Neuron (in vitro differentiated cells): ENCODE results near the gene ATP10A.

Source experiments
- H2AFZ ChIP-seq: one replicate; pipeline ENCODE4 v1.6.1; 2013; ENCODE audit warnings: low read depth, mild to moderate bottlenecking, inconsistent platforms, low read length, moderate library complexity
- H3K27me3 ChIP-seq: one replicate; pipeline ENCODE4 v1.6.1; 2013; ENCODE audit warnings: low read length; ENCODE audit not compliant: insufficient read depth
- H3K36me3 ChIP-seq: one replicate; pipeline ENCODE4 v1.6.1; 2013; ENCODE audit warnings: low read length; ENCODE audit not compliant: insufficient read depth
- H3K4me1 ChIP-seq: one replicate; pipeline ENCODE4 v1.6.1; 2013; ENCODE audit warnings: low read length; ENCODE audit not compliant: insufficient read depth
- H3K4me3 ChIP-seq: 2 replicates; pipeline ENCODE4 v1.5.1; 2013; ENCODE audit warnings: mild to moderate bottlenecking, low read length, moderate library complexity
- H3K9me3 ChIP-seq: one replicate; pipeline ENCODE4 v1.6.1; 2013; ENCODE audit warnings: low read length

Gene ATP10A

GRCh38 chr15:25786040-25786439 lies 77.1 kb downstream of the ATP10A start:
- Histone ChIP-seq H2AFZ (no peak overlapping the region), H3K9me3 (no peaks in the 10 kb centered on the region), H3K4me1 (peaks cover 10% of the 10 kb centered on the region), H3K4me3 (no peak overlapping the region), H3K27me3 (no peaks in the 10 kb centered on the region), H3K36me3 (no peaks in the 10 kb centered on the region)

- no peak overlapping the region for H3K4me3 ChIP-seq
- no peaks in the 10 kb centered on the region for H3K9me3 ChIP-seq
- no peak overlapping the region for H2AFZ ChIP-seq
- peaks cover 9% of the 10 kb centered on the region for H3K4me1 ChIP-seq
- no peaks in the 10 kb centered on the region for H3K27me3 ChIP-seq
- H3K36me3 ChIP-seq, result no peaks in the 10 kb centered on the region
These were observed 77.5 kb downstream of the ATP10A start for GRCh38 chr15:25785641-25786025.

GRCh38 chr15:25784876-25785640 lies 78.1 kb downstream of the ATP10A start:
- H3K27me3 ChIP-seq, result no peaks in the 10 kb centered on the region
- no peak overlapping the region for H2AFZ ChIP-seq
- no peaks in the 10 kb centered on the region for H3K36me3 ChIP-seq
- no peak overlapping the region for H3K4me3 ChIP-seq
- H3K4me1 ChIP-seq, result peaks cover 3% of the 10 kb centered on the region
- no peaks in the 10 kb centered on the region for H3K9me3 ChIP-seq

GRCh38 chr15:25783607-25784540 lies 79.3 kb downstream of the ATP10A start:
- Histone ChIP-seq H3K4me1 (no peaks in the 10 kb centered on the region), H3K9me3 (no peaks in the 10 kb centered on the region), H3K4me3 (no peak overlapping the region), H3K36me3 (no peaks in the 10 kb centered on the region), H3K27me3 (no peaks in the 10 kb centered on the region), H2AFZ (no peak overlapping the region)

- H3K4me1 ChIP-seq, result no peaks in the 10 kb centered on the region
- H3K9me3 ChIP-seq, result no peaks in the 10 kb centered on the region
- H3K36me3 ChIP-seq, result no peaks in the 10 kb centered on the region
- no peak overlapping the region for H2AFZ ChIP-seq
- H3K27me3 ChIP-seq, result no peaks in the 10 kb centered on the region
- no peak overlapping the region for H3K4me3 ChIP-seq
These were observed 80.0 kb downstream of the ATP10A start for GRCh38 chr15:25783134-25783533.

GRCh38 chr15:25780479-25781255 lies 82.5 kb downstream of the ATP10A start:
- H3K9me3 ChIP-seq, result no peaks in the 10 kb centered on the region
- no peaks in the 10 kb centered on the region for H3K4me1 ChIP-seq
- no peak overlapping the region for H2AFZ ChIP-seq
- no peaks in the 10 kb centered on the region for H3K36me3 ChIP-seq
- no peaks in the 10 kb centered on the region for H3K27me3 ChIP-seq
- H3K4me3 ChIP-seq, result no peak overlapping the region

GRCh38 chr15:25778161-25778560 lies 85.0 kb downstream of the ATP10A start:
- no peak overlapping the region for H3K4me3 ChIP-seq
- H3K4me1 ChIP-seq, result peaks cover 7% of the 10 kb centered on the region
- no peaks in the 10 kb centered on the region for H3K27me3 ChIP-seq
- no peaks in the 10 kb centered on the region for H3K9me3 ChIP-seq
- no peaks in the 10 kb centered on the region for H3K36me3 ChIP-seq
- H2AFZ ChIP-seq, result no peak overlapping the region

- Histone ChIP-seq H3K9me3 (no peaks in the 10 kb centered on the region), H3K4me3 (no peak overlapping the region), H3K36me3 (no peaks in the 10 kb centered on the region), H2AFZ (no peak overlapping the region), H3K4me1 (peaks cover 7% of the 10 kb centered on the region), H3K27me3 (no peaks in the 10 kb centered on the region)
These were observed 86.1 kb downstream of the ATP10A start for GRCh38 chr15:25777037-25777436.

GRCh38 chr15:25776071-25776746 lies 86.9 kb downstream of the ATP10A start:
- no peak overlapping the region for H3K4me3 ChIP-seq
- H2AFZ ChIP-seq, result no peak overlapping the region
- no peaks in the 10 kb centered on the region for H3K27me3 ChIP-seq
- H3K4me1 ChIP-seq, result peaks cover 10% of the 10 kb centered on the region
- H3K9me3 ChIP-seq, result no peaks in the 10 kb centered on the region
- no peaks in the 10 kb centered on the region for H3K36me3 ChIP-seq

- Histone ChIP-seq H3K27me3 (no peaks in the 10 kb centered on the region), H2AFZ (no peak overlapping the region), H3K36me3 (no peaks in the 10 kb centered on the region), H3K4me3 (no peak overlapping the region), H3K4me1 (peaks cover 14% of the 10 kb centered on the region), H3K9me3 (no peaks in the 10 kb centered on the region)
These were observed 87.7 kb downstream of the ATP10A start for GRCh38 chr15:25775317-25775912.

GRCh38 chr15:25774871-25775270 lies 88.3 kb downstream of the ATP10A start:
- Histone ChIP-seq H2AFZ (no peak overlapping the region), H3K9me3 (no peaks in the 10 kb centered on the region), H3K36me3 (no peaks in the 10 kb centered on the region), H3K4me1 (peaks cover 14% of the 10 kb centered on the region), H3K4me3 (no peak overlapping the region), H3K27me3 (no peaks in the 10 kb centered on the region)

- Histone ChIP-seq H3K4me1 (peaks cover 14% of the 10 kb centered on the region), H3K9me3 (no peaks in the 10 kb centered on the region), H3K27me3 (no peaks in the 10 kb centered on the region), H3K36me3 (no peaks in the 10 kb centered on the region), H2AFZ (no peak overlapping the region), H3K4me3 (no peak overlapping the region)
These were observed 89.9 kb downstream of the ATP10A start for GRCh38 chr15:25773248-25773647.
